Kidney epithelial cell (primary cell): ENCODE measurements around the gene C10orf90. TPM values are rescaled to one million over a fixed set of nuclear protein-coding genes. Genes with fewer than 3 reads are reported as not detected.

Experiments
- DNase-seq: peaks from one replicate; pipeline ENCODE4 v3.0.0-alpha.2; 2010; ENCODE audit warnings: low read depth
- H3K27me3 ChIP-seq: 2 replicates; pipeline ENCODE4 v1.6.0; 2011; ENCODE audit warnings: low read length; ENCODE audit not compliant: control insufficient read depth, insufficient read depth
- H3K36me3 ChIP-seq: 2 replicates; pipeline ENCODE4 v1.5.1; 2011; ENCODE audit warnings: low read length; ENCODE audit not compliant: control insufficient read depth, insufficient read depth
- H3K4me3 ChIP-seq: 2 replicates; pipeline ENCODE4 v1.5.1; 2011; ENCODE audit warnings: low read depth, mild to moderate bottlenecking, control low read depth, low read length
- total RNA-seq: library from RNA; depleted of rRNA; stranded (reverse); fragments of >200 nt; gene quantifications from 2 replicates; pipeline ENCODE4 v1.2.3, GENCODE V29; 2015
- TF ChIP-seq, protein P1 (sequence below): IDR thresholded peaks from 2 replicates; pipeline ENCODE4 v1.5.1; 2011; ENCODE audit warnings: mild to moderate bottlenecking, moderate library complexity, low read length, control low read depth, inconsistent platforms; ENCODE audit not compliant: insufficient read depth, poor library complexity, severe bottlenecking

Gene C10orf90
- total RNA-seq, 1 donor from 2014 or later = not detected

DNA sequence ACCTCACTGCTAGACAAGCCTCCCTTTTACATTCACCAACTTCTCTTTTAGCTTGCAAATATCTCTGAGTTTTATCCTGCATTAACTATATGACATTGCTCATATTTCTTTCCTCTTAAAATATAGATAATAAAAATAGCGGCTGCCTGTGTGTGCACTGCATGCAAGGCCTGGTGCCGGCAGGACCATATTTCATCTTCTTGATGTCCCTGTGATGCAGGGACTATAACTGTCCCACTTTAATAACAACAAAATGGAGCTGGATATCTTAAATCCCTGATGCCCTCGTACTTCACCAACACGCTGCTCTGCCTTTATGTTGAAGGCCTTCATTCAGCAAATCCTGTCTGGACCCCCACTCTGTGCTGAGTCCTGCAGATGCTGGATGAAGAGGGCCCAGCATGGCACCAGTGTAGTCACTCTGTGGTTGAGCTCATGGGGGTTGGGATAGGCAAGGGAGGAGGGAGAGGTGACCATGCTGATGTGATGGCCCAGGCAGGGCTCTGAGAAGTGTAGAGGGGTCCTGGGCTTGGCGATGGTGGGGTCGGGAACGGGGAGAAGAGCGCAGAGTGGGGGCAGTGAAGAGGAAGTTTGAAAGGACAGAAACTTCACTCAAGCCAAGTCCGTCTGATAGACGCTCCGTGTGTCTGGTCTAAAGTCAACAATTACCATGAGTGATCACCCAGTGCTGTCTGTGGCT lies 40.4 kb downstream of the C10orf90 start:
- no peaks in the 10 kb centered on the region for H3K36me3 ChIP-seq
- H3K4me3 ChIP-seq = no peak overlapping the region
- no peaks in the 10 kb centered on the region for H3K27me3 ChIP-seq
- no peak for DNase-seq
- TF ChIP-seq, protein P1, sequence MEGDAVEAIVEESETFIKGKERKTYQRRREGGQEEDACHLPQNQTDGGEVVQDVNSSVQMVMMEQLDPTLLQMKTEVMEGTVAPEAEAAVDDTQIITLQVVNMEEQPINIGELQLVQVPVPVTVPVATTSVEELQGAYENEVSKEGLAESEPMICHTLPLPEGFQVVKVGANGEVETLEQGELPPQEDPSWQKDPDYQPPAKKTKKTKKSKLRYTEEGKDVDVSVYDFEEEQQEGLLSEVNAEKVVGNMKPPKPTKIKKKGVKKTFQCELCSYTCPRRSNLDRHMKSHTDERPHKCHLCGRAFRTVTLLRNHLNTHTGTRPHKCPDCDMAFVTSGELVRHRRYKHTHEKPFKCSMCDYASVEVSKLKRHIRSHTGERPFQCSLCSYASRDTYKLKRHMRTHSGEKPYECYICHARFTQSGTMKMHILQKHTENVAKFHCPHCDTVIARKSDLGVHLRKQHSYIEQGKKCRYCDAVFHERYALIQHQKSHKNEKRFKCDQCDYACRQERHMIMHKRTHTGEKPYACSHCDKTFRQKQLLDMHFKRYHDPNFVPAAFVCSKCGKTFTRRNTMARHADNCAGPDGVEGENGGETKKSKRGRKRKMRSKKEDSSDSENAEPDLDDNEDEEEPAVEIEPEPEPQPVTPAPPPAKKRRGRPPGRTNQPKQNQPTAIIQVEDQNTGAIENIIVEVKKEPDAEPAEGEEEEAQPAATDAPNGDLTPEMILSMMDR = no peak

GRCh38 chr10:126628746-126629145 lies 41.7 kb downstream of the C10orf90 start:
- Histone ChIP-seq H3K4me3 (no peak overlapping the region), H3K36me3 (no peaks in the 10 kb centered on the region), H3K27me3 (no peaks in the 10 kb centered on the region)
- DNase-seq = no peak
- TF ChIP-seq, protein P1 = no peak

GRCh38 chr10:126621846-126622245 lies 48.6 kb downstream of the C10orf90 start:
- Histone ChIP-seq H3K27me3 (no peaks in the 10 kb centered on the region), H3K4me3 (no peak overlapping the region), H3K36me3 (no peaks in the 10 kb centered on the region)
- DNase-seq = no peak
- TF ChIP-seq, protein P1 = no peak

- H3K36me3 ChIP-seq = no peaks in the 10 kb centered on the region
- no peaks in the 10 kb centered on the region for H3K27me3 ChIP-seq
- DNase-seq = no peak
- TF ChIP-seq, protein P1 = no peak
- H3K4me3 ChIP-seq = no peak overlapping the region
These were observed 52.0 kb downstream of the C10orf90 start for GRCh38 chr10:126618466-126618865.

DNA sequence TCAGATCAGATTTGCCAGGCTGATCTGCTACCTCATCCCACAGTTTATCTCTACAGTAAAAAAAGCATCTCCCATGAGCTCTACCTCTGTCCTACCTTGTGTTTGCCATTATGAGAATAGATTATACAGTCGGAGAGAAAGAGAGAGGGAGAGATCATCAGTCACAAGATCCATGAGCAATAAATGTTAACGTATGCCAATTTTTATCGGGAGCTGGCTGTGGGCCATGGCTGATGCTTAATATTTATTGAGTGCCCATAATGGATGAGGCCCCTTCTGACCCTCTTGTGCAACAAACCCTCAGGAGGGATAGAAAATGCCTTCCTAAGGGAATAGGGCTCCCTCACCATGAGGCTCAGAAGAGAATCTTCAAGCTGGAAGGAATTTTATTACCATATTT lies 52.8 kb downstream of the C10orf90 start:
- H3K27me3 ChIP-seq = no peaks in the 10 kb centered on the region
- DNase-seq = no peak
- TF ChIP-seq, protein P1 = no peak

GRCh38 chr10:126617208-126617607 lies 53.3 kb downstream of the C10orf90 start:
- Histone ChIP-seq H3K36me3 (no peaks in the 10 kb centered on the region), H3K27me3 (no peaks in the 10 kb centered on the region), H3K4me3 (no peak overlapping the region)
- DNase-seq = no peak
- TF ChIP-seq, protein P1 = no peak

More for the DNA sequence above, 52.8 kb downstream of the C10orf90 start:
- Histone ChIP-seq H3K4me3 (no peak overlapping the region), H3K36me3 (no peaks in the 10 kb centered on the region)
